SK-N-SH (cell line): ENCODE measurements around the gene BNC2. TPM values are rescaled to one million over a fixed set of nuclear protein-coding genes. Genes with fewer than 3 reads are reported as not detected.

Experiments
- CTCF ChIA-PET: fragments of 300-600, 350-600 bp; formaldehyde crosslinking; extraction: SDS; loops from one replicate; lab custom pipeline; 2021; lab: Yijun Ruan, JAX
- POLR2A ChIA-PET: fragments of 350-600 bp; sonication (Branson Sonifier 250); formaldehyde crosslinking; extraction: SDS; loops from one replicate; lab custom pipeline; 2020; ENCODE audit warnings: antibody characterized with exemption, inconsistent platforms; lab: Yijun Ruan, JAX
- DNase-seq: peaks from one replicate; pipeline ENCODE4 v3.0.0; 2012
- H2AFZ ChIP-seq: fragments of 200-600 bp; sonication (generic); 2 replicates; pipeline ENCODE4 v1.8.1; 2016; ENCODE audit warnings: antibody characterized with exemption, mild to moderate bottlenecking, low read depth
- H3F3A ChIP-seq: fragments of 200-600 bp; sonication (generic); replicated peaks from 2 replicates; pipeline ENCODE3; 2016; ENCODE audit warnings: antibody characterized with exemption, mild to moderate bottlenecking; ENCODE audit not compliant: insufficient read depth
- H3K27ac ChIP-seq, 2 experiments: fragments of 200-500 bp in 1 of 2; fragments of 200-600 bp in 1 of 2; sonication (Bioruptor generic) in 1 of 2; sonication (generic), shearing (Covaris generic) in 1 of 2; 2 replicates each; pipeline versions ENCODE4 v1.5.1 to v1.6.1; 2014 to 2016; ENCODE audit warnings: low read depth in 2 of 2, inconsistent platforms in 1 of 2, low read length in 1 of 2, mild to moderate bottlenecking in 1 of 2, mixed read lengths in 1 of 2
- H3K27me3 ChIP-seq: fragments of 200-600 bp; sonication (generic), shearing (Covaris generic); 2 replicates; pipeline ENCODE4 v1.6.1; 2016; ENCODE audit warnings: mixed run types; ENCODE audit not compliant: insufficient read depth
- H3K36me3 ChIP-seq, 2 experiments: fragments of 200-500 bp in 1 of 2; fragments of 200-600 bp in 1 of 2; sonication (Bioruptor generic) in 1 of 2; sonication (generic) in 1 of 2; replicated peaks in 1 of 2; 2 replicates each; pipeline versions ENCODE3 to v1.5.1; 2014 to 2016; ENCODE audit warnings: low read length in 1 of 2, mild to moderate bottlenecking in 1 of 2; ENCODE audit not compliant: insufficient read depth in 2 of 2, control insufficient read depth in 1 of 2
- H3K4me1 ChIP-seq, 2 experiments: fragments of 200-500 bp in 1 of 2; fragments of 200-600 bp in 1 of 2; sonication (Bioruptor generic) in 1 of 2; sonication (generic), shearing (Covaris generic) in 1 of 2; 2 replicates each; pipeline versions ENCODE4 v1.5.1 to v1.6.1; 2014 to 2016; ENCODE audit warnings: low read depth in 1 of 2, low read length in 1 of 2, mixed run types in 1 of 2; ENCODE audit not compliant: insufficient read depth in 2 of 2, control insufficient read depth in 1 of 2
- H3K4me2 ChIP-seq: fragments of 200-600 bp; sonication (generic), shearing (Covaris generic); 2 replicates; pipeline ENCODE4 v1.6.1; 2017; ENCODE audit warnings: mixed run types
- H3K4me3 ChIP-seq, 2 experiments: fragments of 200-500 bp in 1 of 2; fragments of 200-600 bp in 1 of 2; sonication (Bioruptor generic) in 1 of 2; sonication (generic), shearing (Covaris generic) in 1 of 2; 2 replicates each; pipeline versions ENCODE4 v1.5.1 to v1.8.1; 2014 to 2016; ENCODE audit warnings: low read depth in 2 of 2, inconsistent platforms in 1 of 2, low read length in 1 of 2, mild to moderate bottlenecking in 1 of 2, mixed read lengths in 1 of 2, moderate library complexity in 1 of 2
- H3K79me2 ChIP-seq: fragments of 200-600 bp; sonication (generic); 2 replicates; pipeline ENCODE4 v1.8.1; 2017; ENCODE audit warnings: mild to moderate bottlenecking; ENCODE audit not compliant: insufficient read depth
- H3K9ac ChIP-seq: fragments of 200-600 bp; sonication (generic); 2 replicates; pipeline ENCODE4 v1.6.1; 2017; ENCODE audit warnings: mixed run types
- H3K9me2 ChIP-seq: fragments of 200-600 bp; sonication (generic); 2 replicates; pipeline ENCODE4 v1.6.1; 2017; ENCODE audit warnings: mixed run types
- H3K9me3 ChIP-seq: fragments of 200-600 bp; sonication (generic); 2 replicates; pipeline ENCODE4 v1.6.1; 2017; ENCODE audit warnings: mixed run types, mild to moderate bottlenecking, moderate library complexity
- H4K20me1 ChIP-seq: fragments of 200-600 bp; sonication (generic); 2 replicates; pipeline ENCODE4 v1.6.1; 2017; ENCODE audit warnings: mild to moderate bottlenecking, mixed run types; ENCODE audit not compliant: insufficient read depth
- CTCF ChIP-seq: fragments of 200-600 bp; sonication (generic); IDR thresholded peaks from 2 replicates; pipeline ENCODE4 v1.6.1; 2017; ENCODE audit warnings: antibody characterized with exemption, mild to moderate bottlenecking, moderate library complexity
- EZH2phosphoT487 ChIP-seq: fragments of 200-600 bp; sonication (generic); IDR thresholded peaks from 2 replicates; pipeline ENCODE4 v1.6.1; 2017; ENCODE audit warnings: low read depth, mixed run types, mild to moderate bottlenecking, antibody characterized with exemption, moderate library complexity, borderline replicate concordance
- GABPA ChIP-seq: IDR thresholded peaks from 2 replicates; pipeline ENCODE4 v1.4.0; 2012; ENCODE audit warnings: low read depth, mild to moderate bottlenecking
- IRF3 ChIP-seq: fragments of 150-350 bp; IDR thresholded peaks from 2 replicates; pipeline ENCODE4 v1.6.1; 2016; ENCODE audit warnings: mild to moderate bottlenecking, low read depth, low read length
- PBX3 ChIP-seq: IDR thresholded peaks from 2 replicates; pipeline ENCODE4; 2012
- POLR2AphosphoS5 ChIP-seq: IDR thresholded peaks from 2 replicates; pipeline ENCODE4 v1.6.1; 2012; ENCODE audit warnings: low read depth, low read length
- RFX5 ChIP-seq: IDR thresholded peaks from 2 replicates; pipeline ENCODE4 v1.6.1; 2012; ENCODE audit warnings: mild to moderate bottlenecking, improper control_type of control experiment, low read length
- SMC3 ChIP-seq: IDR thresholded peaks from 2 replicates; pipeline ENCODE4 v1.6.1; 2012; ENCODE audit warnings: low read depth, low read length, improper control_type of control experiment
- USF1 ChIP-seq: IDR thresholded peaks from 2 replicates; pipeline ENCODE4 v1.4.0; 2012; ENCODE audit warnings: low read depth, borderline replicate concordance
- WGBS: methylation state at CpG from one replicate; pipeline ENCODE4 v1.1.6; 2017; ENCODE audit warnings: low lambda C conversion rate; 5-methylcytosine and 5-hydroxymethylcytosine counted together
- polyA plus RNA-seq, 3 experiments: library from polyadenylated mRNA; depleted of rRNA; stranded (reverse); fragments of >200 nt; gene quantifications; 2 replicates each; pipeline ENCODE4 v1.2.3, GENCODE V29; 2012

The BNC2 gene
- polyA plus RNA-seq, 1 of the 3 experiments (the other 2 are of a cell fraction), result 8.8 TPM

- no peak overlapping the region for H3K4me3 ChIP-seq
- 94% methylated on average over 5 of the region's 5 CpGs for WGBS
- H3K9me2 ChIP-seq, result no peaks in the 10 kb centered on the region
- H3K4me2 ChIP-seq, result no peak overlapping the region
- no peaks in the 10 kb centered on the region for H3K9me3 ChIP-seq
- H3K27me3 ChIP-seq, result no peaks in the 10 kb centered on the region
- ChIA-PET CTCF (no interaction called here), POLR2A (no interaction called here)
- no peaks in the 10 kb centered on the region for H3K36me3 ChIP-seq
- no peak overlapping the region for H3K9ac ChIP-seq
- H3K27ac ChIP-seq, result no peak overlapping the region
- no peak overlapping the region for H2AFZ ChIP-seq
- no peak for TF ChIP-seq POLR2AphosphoS5
- TF ChIP-seq EZH2phosphoT487, result no peak
- TF ChIP-seq, all 33 proteins: peak for 0
- Histone ChIP-seq H3K79me2 (peaks cover 36% of the 10 kb centered on the region), H4K20me1 (no peaks in the 10 kb centered on the region), H3F3A (no peaks in the 10 kb centered on the region), H3K4me1 (0 out of 4 replicates have a peak, but pooled peaks cover 0 to 13% of the 10 kb centered on the region in 2 experiments)
- no peak for DNase-seq
Measured at GRCh38 chr9:16796304-16796825, 74.1 kb downstream of the BNC2 start.

GRCh38 chr9:16794871-16795639 is 75.4 kb downstream of the BNC2 start:
- Histone ChIP-seq H3K9ac (no peak overlapping the region), H3K27me3 (no peaks in the 10 kb centered on the region), H3K9me3 (no peaks in the 10 kb centered on the region), H3K4me2 (no peak overlapping the region), H4K20me1 (no peaks in the 10 kb centered on the region), H3F3A (no peaks in the 10 kb centered on the region), H3K27ac (peak overlapping the region in 1 of 2 experiments; percentile 40; a peak in 3 of 4 replicates), H3K4me1 (0 out of 4 replicates have a peak, but pooled peaks cover 0 to 13% of the 10 kb centered on the region in 2 experiments), H2AFZ (no peak overlapping the region), H3K79me2 (peaks cover 41% of the 10 kb centered on the region), H3K36me3 (no peaks in the 10 kb centered on the region), H3K9me2 (no peaks in the 10 kb centered on the region), H3K4me3 (no peak overlapping the region)
- DNase-seq, result no peak
- ChIA-PET CTCF (no interaction called here), POLR2A (no interaction called here)
- 72% methylated on average over 9 of the region's 9 CpGs for WGBS
- TF ChIP-seq PBX3, result 0 out of 2 replicates have a peak, but pooled peaks have one; percentile 8
- TF ChIP-seq SMC3, result no peak

GRCh38 chr9:16794103-16794502 is 76.4 kb downstream of the BNC2 start:
- DNase-seq, result no peak
- Histone ChIP-seq H3K4me1 (0 out of 4 replicates have a peak, but pooled peaks cover 0 to 13% of the 10 kb centered on the region in 2 experiments), H3K79me2 (peaks cover 34% of the 10 kb centered on the region), H3K4me2 (no peak overlapping the region), H3K9me3 (no peaks in the 10 kb centered on the region), H3K36me3 (no peaks in the 10 kb centered on the region), H3K9me2 (no peaks in the 10 kb centered on the region), H3K27ac (no peak overlapping the region), H2AFZ (no peak overlapping the region), H4K20me1 (no peaks in the 10 kb centered on the region), H3K27me3 (no peaks in the 10 kb centered on the region), H3K4me3 (no peak overlapping the region), H3K9ac (no peak overlapping the region), H3F3A (no peaks in the 10 kb centered on the region)
- 100% methylated on average over 4 of the region's 4 CpGs for WGBS
- ChIA-PET POLR2A (no interaction called here), CTCF (no interaction called here)
- TF ChIP-seq USF1 (peak; percentile 12; the same call in 1 of the 2 replicates), GABPA (no peak), CTCF (no peak), RFX5 (no peak), IRF3 (no peak)
